Left hindlimb (tissue), 1 donor: ENCODE results near the gene ADARB2.

ENCODE experiments used
- DNase-seq: peaks from one replicate; pipeline ENCODE4 v3.0.0-alpha.2; 2018

Gene ADARB2

GRCh38 chr10:1156616-1156886, 580.8 kb downstream of the ADARB2 start:
- no peak for DNase-seq

DNA sequence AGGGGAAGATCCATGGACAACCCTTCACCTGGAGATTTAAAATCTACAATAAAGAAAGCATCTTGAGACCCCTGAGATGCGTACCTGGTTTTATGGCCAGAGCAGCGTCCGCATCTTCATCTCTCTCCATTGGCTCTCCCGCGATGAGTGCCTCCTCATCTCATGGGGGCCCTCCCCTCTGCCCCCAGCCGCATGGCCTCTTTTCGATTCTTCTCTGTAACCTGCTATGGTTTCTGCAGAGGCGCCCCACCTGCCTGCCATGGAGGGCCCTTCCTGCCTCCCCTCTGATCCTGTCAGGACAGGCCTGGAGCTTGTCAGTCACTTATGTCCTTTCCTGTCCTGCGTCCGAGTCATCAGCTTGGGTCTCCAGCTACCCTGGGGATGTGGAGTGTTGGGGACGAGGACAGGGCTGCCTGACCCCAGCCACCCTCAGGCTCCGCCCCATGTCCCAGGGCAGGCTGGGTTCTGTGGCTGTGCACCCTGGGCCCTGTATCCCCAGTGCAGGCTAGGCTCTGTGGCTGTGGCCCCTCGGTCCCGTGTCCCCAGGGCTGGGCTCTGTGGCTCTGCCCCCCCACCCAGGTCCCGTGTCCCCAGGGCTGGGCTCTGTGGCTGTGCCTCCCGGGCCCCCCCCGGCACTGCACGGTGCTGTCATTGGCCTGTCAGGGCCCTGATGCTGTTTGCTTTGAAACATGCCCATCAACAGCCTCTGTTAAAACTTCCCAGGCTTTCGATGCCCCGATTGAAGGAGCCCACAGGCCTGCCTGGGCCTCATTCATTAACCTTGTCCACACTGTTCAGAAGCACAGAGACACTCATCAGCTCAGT, 581.3 kb downstream of the ADARB2 start:
- DNase-seq: no peak

GRCh38 chr10:1154531-1155295, 582.6 kb downstream of the ADARB2 start:
- DNase-seq: no peak

GRCh38 chr10:1153805-1154351, 583.4 kb downstream of the ADARB2 start:
- DNase-seq: no peak

DNA sequence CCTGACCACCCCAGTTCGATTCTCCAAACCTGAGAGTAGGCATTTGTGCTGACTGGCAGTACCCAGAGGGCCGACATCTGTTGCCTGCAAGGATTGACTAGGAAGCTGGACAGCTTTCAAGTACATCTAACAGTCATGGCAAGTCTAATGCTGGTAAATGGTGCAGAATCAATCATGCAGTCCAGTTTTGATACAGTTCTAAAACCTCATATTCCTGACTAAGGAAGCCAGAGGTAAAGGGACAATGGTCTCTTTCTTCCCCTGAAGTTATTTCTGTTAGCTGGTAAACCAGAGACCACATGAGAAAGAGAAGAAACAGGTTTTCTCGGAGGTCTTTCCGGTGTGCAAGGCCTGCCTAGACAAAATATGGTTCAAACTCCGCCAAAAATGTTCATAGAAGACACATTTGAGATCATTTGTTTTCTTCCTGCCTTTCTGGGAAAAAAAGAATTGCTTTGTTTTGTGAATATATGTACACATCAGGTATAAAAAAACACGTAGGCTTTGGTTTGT, 584.0 kb downstream of the ADARB2 start:
- DNase-seq: no peak

DNA sequence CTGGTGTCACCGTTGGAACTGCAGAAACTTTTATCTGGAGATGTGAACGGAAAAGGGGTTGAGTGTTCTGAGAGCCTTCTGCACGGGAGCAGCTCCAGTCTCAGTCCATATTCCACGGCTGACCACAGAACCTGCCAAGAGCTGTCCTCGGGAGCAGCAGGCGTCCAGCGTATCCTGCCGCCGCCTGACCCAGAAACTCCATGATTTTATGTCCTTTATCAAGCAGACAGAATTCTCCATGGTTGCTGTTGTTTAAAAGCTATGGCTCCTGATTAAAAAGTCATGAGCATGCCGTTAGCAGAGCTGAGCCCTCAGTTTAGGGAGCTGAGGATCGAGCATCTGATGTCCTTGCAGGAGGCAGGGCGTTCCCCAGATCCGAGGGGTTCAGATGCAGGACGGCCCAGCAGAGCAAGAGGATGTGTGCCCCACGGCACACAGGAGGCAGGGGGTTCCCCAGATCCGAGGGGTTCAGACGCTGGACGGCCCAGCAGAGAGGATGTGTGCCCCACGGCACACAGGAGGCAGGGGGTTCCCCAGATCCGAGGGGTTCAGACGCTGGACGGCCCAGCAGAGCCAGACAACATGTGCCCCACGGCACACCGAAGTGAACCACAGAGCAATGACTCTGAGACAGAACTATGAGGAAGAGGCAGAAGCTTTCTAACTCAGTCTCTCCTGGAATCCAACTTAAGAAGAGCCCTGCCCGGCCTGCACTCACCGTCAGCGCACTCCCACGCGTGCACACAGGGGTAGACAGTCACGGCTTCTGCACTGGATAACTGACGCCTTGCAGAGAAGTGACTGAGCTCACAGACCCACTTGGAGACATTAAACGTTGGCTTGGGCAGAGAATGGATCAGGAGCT, 584.7 kb downstream of the ADARB2 start:
- no peak for DNase-seq

- no peak for DNase-seq
Measured at GRCh38 chr10:1151076-1152033, 586.0 kb downstream of the ADARB2 start.

- no peak for DNase-seq
Measured at GRCh38 chr10:1150638-1150955, 586.7 kb downstream of the ADARB2 start.

GRCh38 chr10:1149793-1150637, 587.3 kb downstream of the ADARB2 start:
- no peak for DNase-seq

GRCh38 chr10:1148855-1149605, 588.3 kb downstream of the ADARB2 start:
- no peak for DNase-seq

DNA sequence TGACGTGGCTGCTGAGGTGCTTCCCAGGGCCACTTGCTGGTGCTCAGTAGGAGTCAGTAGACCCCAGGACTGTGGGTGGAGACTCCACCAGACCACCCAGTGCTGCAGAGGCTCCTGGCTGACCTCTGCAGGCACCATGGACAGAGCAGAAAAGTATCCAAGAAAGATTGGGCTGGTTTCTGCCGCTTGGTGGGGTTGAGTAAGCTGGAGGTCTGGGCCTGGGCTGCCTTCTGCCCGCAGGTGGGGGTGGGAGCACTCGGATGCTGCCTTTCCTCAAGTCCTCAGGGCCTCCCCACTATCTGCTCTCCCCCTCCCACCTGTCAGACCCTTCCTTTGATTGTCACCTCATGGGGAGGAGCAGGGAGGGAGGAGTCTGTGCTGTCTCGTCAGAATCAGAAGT, 589.5 kb downstream of the ADARB2 start:
- DNase-seq: no peak

- no peak for DNase-seq
Measured at GRCh38 chr10:1142596-1142995, 594.7 kb downstream of the ADARB2 start.

- DNase-seq: no peak
Measured at GRCh38 chr10:1141701-1142100, 595.6 kb downstream of the ADARB2 start.

- no peak for DNase-seq
Measured at GRCh38 chr10:1141261-1141660, 596.1 kb downstream of the ADARB2 start.

- no peak for DNase-seq
Measured at GRCh38 chr10:1138529-1138928, 598.8 kb downstream of the ADARB2 start.

- no peak for DNase-seq
Measured at GRCh38 chr10:1137499-1138163, 599.7 kb downstream of the ADARB2 start.

DNA sequence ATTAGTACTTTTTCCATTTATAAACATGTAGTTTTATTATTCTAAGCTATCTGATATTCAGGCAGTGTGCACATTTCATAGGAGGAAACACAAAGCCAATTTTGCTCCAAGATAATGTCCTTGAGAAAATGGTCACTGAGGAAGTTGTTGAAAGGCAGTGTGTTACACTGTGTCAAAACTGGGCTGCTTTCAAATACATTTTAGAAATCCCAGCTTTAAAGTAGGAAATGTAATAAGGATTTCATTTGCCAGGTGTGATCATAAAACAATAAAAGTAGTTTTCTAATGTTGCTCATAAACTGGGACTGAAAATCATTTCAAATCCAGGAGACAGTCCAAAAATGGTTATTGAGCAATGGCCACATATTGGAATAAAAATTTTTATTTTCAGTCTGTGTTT, 601.1 kb downstream of the ADARB2 start:
- DNase-seq: no peak

GRCh38 chr10:1134156-1134555, 603.2 kb downstream of the ADARB2 start:
- DNase-seq: no peak

DNA sequence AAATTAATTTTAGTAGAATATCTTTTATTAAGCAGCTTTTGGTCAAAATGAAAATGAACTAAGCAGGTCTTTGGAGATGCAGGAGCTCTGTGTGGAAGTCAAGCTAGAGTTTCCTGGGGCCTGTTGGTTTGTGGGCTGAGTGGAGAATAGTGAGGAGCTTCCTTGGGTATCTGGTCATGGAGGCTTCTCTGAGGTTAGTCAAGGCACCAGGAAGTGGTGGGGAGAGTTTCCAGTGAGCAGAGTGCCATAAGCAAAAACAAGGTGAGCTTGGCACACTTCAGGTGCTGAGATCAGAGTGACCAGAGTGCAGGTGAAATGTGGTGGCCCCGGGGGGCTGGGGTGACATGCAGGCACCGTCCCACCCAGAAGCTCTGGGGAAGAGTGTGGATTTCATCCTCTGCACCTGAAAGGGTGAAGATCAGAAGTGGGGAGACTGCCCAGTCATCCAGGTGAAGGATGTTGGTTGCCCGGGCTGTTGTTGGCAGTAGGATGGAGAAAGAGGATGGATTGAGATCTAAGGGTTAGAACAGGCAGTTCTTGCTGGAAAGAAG, 603.8 kb downstream of the ADARB2 start:
- no peak for DNase-seq
